ENCODE results near the gene SLA2. TPM values are rescaled to one million over a fixed set of nuclear protein-coding genes. Genes with fewer than 3 reads are reported as not detected.

Gene SLA2
- total RNA-seq, 1 experiment from 2014 or later: not detected

- ChIA-PET CTCF (interaction anchor here (0.5 kb wide), 1 partner anchor 52 kb away, joined by 4 read pairs; no protein-coding TSS in a partner anchor), POLR2A (interaction anchor here (0.6 to 2.2 kb wide), 2 partner anchors 9 to 67 kb away, joined by 3 to 7 read pairs; no protein-coding TSS in a partner anchor)
- no peak for DNase-seq (ENCODE audit: unreplicated experiment)
- Mint-ChIP-seq H3K9me3 (ENCODE audit: unreplicated experiment) (no peaks in the 10 kb centered on the region), H3K27ac (ENCODE audit: low read depth, unreplicated experiment) (no peak overlapping the region), H3K4me3 (ENCODE audit: unreplicated experiment) (no peak overlapping the region), H3K4me1 (ENCODE audit: insufficient read depth, unreplicated experiment) (no peaks in the 10 kb centered on the region), H3K27me3 (ENCODE audit: insufficient read depth, unreplicated experiment) (no peaks in the 10 kb centered on the region), H3K36me3 (ENCODE audit: insufficient read depth, unreplicated experiment) (peaks cover 27% of the 10 kb centered on the region)
- intact Hi-C loops (cut with micrococcal nuclease): no loop called here
- TF ChIP-seq CTCF (IDR thresholded peaks at IDR 0.05; ENCODE audit: unreplicated experiment): no peak
- BruUV-seq (replicated peaks): no TSS peak
These were observed 10.7 kb upstream of the SLA2 start for GRCh38 chr20:36656733-36657132.

- Mint-ChIP-seq H3K9me3 (ENCODE audit: unreplicated experiment) (no peaks in the 10 kb centered on the region), H3K36me3 (ENCODE audit: insufficient read depth, unreplicated experiment) (peaks cover 25% of the 10 kb centered on the region), H3K27ac (ENCODE audit: low read depth, unreplicated experiment) (no peak overlapping the region), H3K27me3 (ENCODE audit: insufficient read depth, unreplicated experiment) (no peaks in the 10 kb centered on the region), H3K4me3 (ENCODE audit: unreplicated experiment) (no peak overlapping the region), H3K4me1 (ENCODE audit: insufficient read depth, unreplicated experiment) (no peaks in the 10 kb centered on the region)
- TF ChIP-seq CTCF (IDR thresholded peaks at IDR 0.05; ENCODE audit: unreplicated experiment): no peak
- POLR2A ChIA-PET: interaction anchor here (1.7 to 2.2 kb wide), 2 partner anchors 11 to 90 kb away, joined by 6 to 7 read pairs; no protein-coding TSS in a partner anchor
- CTCF ChIA-PET: interaction anchor here (0.6 to 1.6 kb wide), 4 partner anchors 12 to 1993 kb away, joined by 3 to 6 read pairs (median 4); no protein-coding TSS in a partner anchor
- intact Hi-C loops (cut with micrococcal nuclease): no loop called here
- BruUV-seq (replicated peaks): no TSS peak
- DNase-seq (ENCODE audit: unreplicated experiment): no peak
These were observed 9.0 kb upstream of the SLA2 start for GRCh38 chr20:36655004-36655403.

GRCh38 chr20:36654506-36654905 lies 8.5 kb upstream of the SLA2 start:
- intact Hi-C loops (cut with micrococcal nuclease): no loop called here

GRCh38 chr20:36653456-36653855 lies 7.5 kb upstream of the SLA2 start:
- no peak for DNase-seq (ENCODE audit: unreplicated experiment)
- intact Hi-C loops (cut with micrococcal nuclease): no loop called here
- Mint-ChIP-seq H3K4me1 (ENCODE audit: insufficient read depth, unreplicated experiment) (no peaks in the 10 kb centered on the region), H3K9me3 (ENCODE audit: unreplicated experiment) (no peaks in the 10 kb centered on the region), H3K27me3 (ENCODE audit: insufficient read depth, unreplicated experiment) (no peaks in the 10 kb centered on the region), H3K36me3 (ENCODE audit: insufficient read depth, unreplicated experiment) (peaks cover 22% of the 10 kb centered on the region), H3K27ac (ENCODE audit: low read depth, unreplicated experiment) (no peak overlapping the region), H3K4me3 (ENCODE audit: unreplicated experiment) (no peak overlapping the region)
- ChIA-PET POLR2A (interaction anchor here (0.8 to 1.7 kb wide), 2 partner anchors 13 to 91 kb away, joined by 3 to 6 read pairs; no protein-coding TSS in a partner anchor), CTCF (interaction anchor here (0.6 kb wide), 1 partner anchor 155 kb away, joined by 3 read pairs; no protein-coding TSS in a partner anchor)
- no peak for TF ChIP-seq CTCF (IDR thresholded peaks at IDR 0.05; ENCODE audit: unreplicated experiment)
- BruUV-seq (replicated peaks): no TSS peak

More at GRCh38 chr20:36654506-36654905, 8.5 kb upstream of the SLA2 start:
- Mint-ChIP-seq H3K27me3 (ENCODE audit: insufficient read depth, unreplicated experiment) (no peaks in the 10 kb centered on the region), H3K27ac (ENCODE audit: low read depth, unreplicated experiment) (no peak overlapping the region), H3K4me1 (ENCODE audit: insufficient read depth, unreplicated experiment) (no peaks in the 10 kb centered on the region), H3K36me3 (ENCODE audit: insufficient read depth, unreplicated experiment) (peaks cover 22% of the 10 kb centered on the region), H3K9me3 (ENCODE audit: unreplicated experiment) (no peaks in the 10 kb centered on the region), H3K4me3 (ENCODE audit: unreplicated experiment) (no peak overlapping the region)
- POLR2A ChIA-PET: interaction anchor here (0.7 to 2.2 kb wide), 3 partner anchors 12 to 165 kb away, joined by 3 to 7 read pairs (median 6); no protein-coding TSS in a partner anchor
- no TSS peak for BruUV-seq (replicated peaks)
- DNase-seq (ENCODE audit: unreplicated experiment): no peak
- TF ChIP-seq CTCF (IDR thresholded peaks at IDR 0.05; ENCODE audit: unreplicated experiment): no peak
- CTCF ChIA-PET: interaction anchor here (0.9 to 1.4 kb wide), 2 partner anchors 20 to 29 kb away, joined by 3 read pairs; no protein-coding TSS in a partner anchor
